Testis (tissue), 2 donors: ENCODE results near the gene CLASRP.

Source experiments
- CTCF ChIP-seq, 3 experiments: fragments of 450-650 bp in 2 of 3; fragments of 200-600 bp in 1 of 3; sonication (generic) in 1 of 3; IDR thresholded peaks; one replicate each; pipeline ENCODE4 v1.5.1; 2016 to 2019; ENCODE audit warnings: antibody characterized with exemption in 3 of 3, mild to moderate bottlenecking in 2 of 3, moderate library complexity in 1 of 3
- POLR2A ChIP-seq: fragments of 450-650 bp; IDR thresholded peaks from one replicate; pipeline ENCODE4 v1.6.1; 2017; ENCODE audit warnings: antibody characterized with exemption, mild to moderate bottlenecking, moderate library complexity

- TF ChIP-seq CTCF (IDR thresholded peaks at IDR 0.05) (no peak), POLR2A (no peak)
These were observed 61.4 kb downstream of the CLASRP start for GRCh38 chr19:45100201-45100600.
